ENCODE data around the gene NIN. TPM values are rescaled to one million over a fixed set of nuclear protein-coding genes. Genes with fewer than 3 reads are reported as not detected.

NIN gene
- 17.7 and 19.2 TPM in 2 replicates for total RNA-seq (2014; rRNA removed; shearing (Covaris generic))

GRCh38 chr14:50830932-50831725 lies at the start of gene NIN:
NIN (minus strand) TSS chr14:50831162; CDS start chr14:50822056, 9,106 bp downstream.
- DNase-seq (ENCODE audit: low spot score) = no peak

GRCh38 chr14:50875359-50876070 lies 44.6 kb upstream of the NIN start:
- DNase-seq (ENCODE audit: low spot score) = no peak

GRCh38 chr14:50874757-50875156 lies 43.8 kb upstream of the NIN start:
- DNase-seq (ENCODE audit: low spot score) = no peak

- no peak for DNase-seq (ENCODE audit: low spot score)
These were observed 41.2 kb upstream of the NIN start, which contains the start of gene ABHD12B for GRCh38 chr14:50871914-50872732. ABHD12B (plus strand) TSS chr14:50872053; CDS start chr14:50872175, 122 bp downstream.

- no peak for DNase-seq (ENCODE audit: low spot score)
These were observed 40.3 kb upstream of the NIN start for GRCh38 chr14:50871228-50871627.

GRCh38 chr14:50865391-50866076 lies 34.6 kb upstream of the NIN start:
- no peak for DNase-seq (ENCODE audit: low spot score)

GRCh38 chr14:50864946-50865345 lies 34.0 kb upstream of the NIN start:
- DNase-seq (ENCODE audit: low spot score) = no peak

- no peak for DNase-seq (ENCODE audit: low spot score)
These were observed 33.3 kb upstream of the NIN start for GRCh38 chr14:50864237-50864636.

GRCh38 chr14:50862036-50862570 lies 31.1 kb upstream of the NIN start:
- DNase-seq (ENCODE audit: low spot score) = no peak

GRCh38 chr14:50860478-50861086 lies 29.6 kb upstream of the NIN start:
- peak; percentile 53 for DNase-seq (ENCODE audit: low spot score)

GRCh38 chr14:50859296-50859624 lies 28.3 kb upstream of the NIN start:
- no peak for DNase-seq (ENCODE audit: low spot score)

- no peak for DNase-seq (ENCODE audit: low spot score)
These were observed 25.7 kb upstream of the NIN start for GRCh38 chr14:50856660-50857059.

- no peak for DNase-seq (ENCODE audit: low spot score)
These were observed 24.6 kb upstream of the NIN start for GRCh38 chr14:50855558-50855957.

GRCh38 chr14:50854521-50854920 lies 23.6 kb upstream of the NIN start:
- no peak for DNase-seq (ENCODE audit: low spot score)

GRCh38 chr14:50853891-50854290 lies 22.9 kb upstream of the NIN start:
- DNase-seq (ENCODE audit: low spot score) = no peak

- DNase-seq (ENCODE audit: low spot score) = peak; percentile 66
These were observed 15.4 kb upstream of the NIN start for GRCh38 chr14:50846226-50846880.

- DNase-seq (ENCODE audit: low spot score) = no peak
These were observed 14.2 kb upstream of the NIN start for GRCh38 chr14:50845166-50845565.

- DNase-seq (ENCODE audit: low spot score) = no peak
These were observed 13.4 kb upstream of the NIN start for GRCh38 chr14:50844391-50844790.

- no peak for DNase-seq (ENCODE audit: low spot score)
These were observed 8.7 kb upstream of the NIN start for GRCh38 chr14:50839691-50840090.

- no peak for DNase-seq (ENCODE audit: low spot score)
These were observed 8.1 kb upstream of the NIN start for GRCh38 chr14:50839048-50839447.

Data from A172 (cell line).